KMS-11 (cell line): ENCODE data around the gene CACNA2D3.

Source experiments
- H2AFZ ChIP-seq: fragments of 200-600 bp; sonication (generic); 2 replicates; pipeline ENCODE4 v1.6.1; 2016; ENCODE audit warnings: antibody characterized with exemption, mixed run types, low read depth
- H3K27ac ChIP-seq: fragments of 200-600 bp; sonication (generic); 2 replicates; pipeline ENCODE4 v1.6.1; 2016; ENCODE audit warnings: mild to moderate bottlenecking, mixed run types
- H3K27me3 ChIP-seq: fragments of 200-600 bp; sonication (generic); 2 replicates; pipeline ENCODE4 v1.6.1; 2017; ENCODE audit warnings: mild to moderate bottlenecking, low read depth, mixed run types, moderate library complexity; ENCODE audit not compliant: insufficient read depth
- H3K36me3 ChIP-seq: fragments of 200-600 bp; sonication (generic); 2 replicates; pipeline ENCODE4 v1.6.1; 2017; ENCODE audit warnings: mild to moderate bottlenecking, mixed run types; ENCODE audit not compliant: insufficient read depth
- H3K4me1 ChIP-seq: fragments of 200-600 bp; sonication (generic); 2 replicates; pipeline ENCODE4 v1.6.1; 2016; ENCODE audit warnings: mild to moderate bottlenecking, low read depth, mixed run types; ENCODE audit not compliant: poor library complexity, severe bottlenecking
- H3K4me2 ChIP-seq: fragments of 200-600 bp; sonication (generic); 2 replicates; pipeline ENCODE4 v1.7.0; 2016; ENCODE audit warnings: mild to moderate bottlenecking, mixed run types
- H3K4me3 ChIP-seq: fragments of 200-600 bp; sonication (generic); IDR thresholded peaks from 2 replicates; pipeline ENCODE4 v1.6.1; 2017; ENCODE audit warnings: low read depth, low read length, mixed read lengths; ENCODE audit not compliant: insufficient read depth
- H3K79me2 ChIP-seq: fragments of 200-600 bp; sonication (generic); 2 replicates; pipeline ENCODE4 v1.6.1; 2016; ENCODE audit warnings: low read depth, mixed run types; ENCODE audit not compliant: insufficient read depth
- H3K9ac ChIP-seq: fragments of 200-600 bp; sonication (generic); 2 replicates; pipeline ENCODE4 v1.6.1; 2016; ENCODE audit warnings: mild to moderate bottlenecking, mixed run types
- H4K20me1 ChIP-seq: fragments of 200-600 bp; sonication (generic); 2 replicates; pipeline ENCODE4 v1.6.1; 2016; ENCODE audit warnings: mild to moderate bottlenecking, mixed run types; ENCODE audit not compliant: insufficient read depth
- TF ChIP-seq, protein P1 (sequence below): fragments of 200-600 bp; sonication (generic); conservative IDR thresholded peaks from 2 replicates; pipeline ENCODE4 v1.6.1; 2017; ENCODE audit warnings: low read depth, mild to moderate bottlenecking, antibody characterized with exemption, low read length, moderate library complexity, mixed read lengths

The CACNA2D3 gene

DNA sequence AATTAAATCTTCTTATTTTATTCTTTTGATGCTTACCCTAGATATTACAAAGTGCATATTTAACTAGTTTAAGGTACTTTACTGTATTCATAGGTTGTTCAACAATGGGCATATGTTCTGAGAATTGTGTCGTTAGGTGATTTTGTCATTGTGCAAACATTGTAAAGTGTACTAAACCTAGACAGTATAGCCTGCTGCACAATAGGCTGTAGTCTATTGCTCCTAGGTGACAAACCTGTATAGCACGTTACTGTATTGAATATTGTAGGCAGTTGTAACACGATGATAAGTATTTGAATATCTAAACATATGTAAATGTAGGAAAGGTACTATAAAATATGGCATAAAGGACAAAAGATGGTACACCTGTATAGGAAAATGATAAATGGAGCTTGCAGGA, 100.7 kb downstream of the CACNA2D3 start:
- no peak overlapping the region for H3K27ac ChIP-seq
- H3K9ac ChIP-seq, result no peak overlapping the region
- no peak overlapping the region for H3K4me2 ChIP-seq
- no peaks in the 10 kb centered on the region for H3K79me2 ChIP-seq
- no peak overlapping the region for H3K4me3 ChIP-seq
- H4K20me1 ChIP-seq, result no peaks in the 10 kb centered on the region
- H3K36me3 ChIP-seq, result no peaks in the 10 kb centered on the region
- no peaks in the 10 kb centered on the region for H3K4me1 ChIP-seq
- TF ChIP-seq, protein P1, sequence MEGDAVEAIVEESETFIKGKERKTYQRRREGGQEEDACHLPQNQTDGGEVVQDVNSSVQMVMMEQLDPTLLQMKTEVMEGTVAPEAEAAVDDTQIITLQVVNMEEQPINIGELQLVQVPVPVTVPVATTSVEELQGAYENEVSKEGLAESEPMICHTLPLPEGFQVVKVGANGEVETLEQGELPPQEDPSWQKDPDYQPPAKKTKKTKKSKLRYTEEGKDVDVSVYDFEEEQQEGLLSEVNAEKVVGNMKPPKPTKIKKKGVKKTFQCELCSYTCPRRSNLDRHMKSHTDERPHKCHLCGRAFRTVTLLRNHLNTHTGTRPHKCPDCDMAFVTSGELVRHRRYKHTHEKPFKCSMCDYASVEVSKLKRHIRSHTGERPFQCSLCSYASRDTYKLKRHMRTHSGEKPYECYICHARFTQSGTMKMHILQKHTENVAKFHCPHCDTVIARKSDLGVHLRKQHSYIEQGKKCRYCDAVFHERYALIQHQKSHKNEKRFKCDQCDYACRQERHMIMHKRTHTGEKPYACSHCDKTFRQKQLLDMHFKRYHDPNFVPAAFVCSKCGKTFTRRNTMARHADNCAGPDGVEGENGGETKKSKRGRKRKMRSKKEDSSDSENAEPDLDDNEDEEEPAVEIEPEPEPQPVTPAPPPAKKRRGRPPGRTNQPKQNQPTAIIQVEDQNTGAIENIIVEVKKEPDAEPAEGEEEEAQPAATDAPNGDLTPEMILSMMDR, result no peak
- H2AFZ ChIP-seq, result no peak overlapping the region
- no peaks in the 10 kb centered on the region for H3K27me3 ChIP-seq

DNA sequence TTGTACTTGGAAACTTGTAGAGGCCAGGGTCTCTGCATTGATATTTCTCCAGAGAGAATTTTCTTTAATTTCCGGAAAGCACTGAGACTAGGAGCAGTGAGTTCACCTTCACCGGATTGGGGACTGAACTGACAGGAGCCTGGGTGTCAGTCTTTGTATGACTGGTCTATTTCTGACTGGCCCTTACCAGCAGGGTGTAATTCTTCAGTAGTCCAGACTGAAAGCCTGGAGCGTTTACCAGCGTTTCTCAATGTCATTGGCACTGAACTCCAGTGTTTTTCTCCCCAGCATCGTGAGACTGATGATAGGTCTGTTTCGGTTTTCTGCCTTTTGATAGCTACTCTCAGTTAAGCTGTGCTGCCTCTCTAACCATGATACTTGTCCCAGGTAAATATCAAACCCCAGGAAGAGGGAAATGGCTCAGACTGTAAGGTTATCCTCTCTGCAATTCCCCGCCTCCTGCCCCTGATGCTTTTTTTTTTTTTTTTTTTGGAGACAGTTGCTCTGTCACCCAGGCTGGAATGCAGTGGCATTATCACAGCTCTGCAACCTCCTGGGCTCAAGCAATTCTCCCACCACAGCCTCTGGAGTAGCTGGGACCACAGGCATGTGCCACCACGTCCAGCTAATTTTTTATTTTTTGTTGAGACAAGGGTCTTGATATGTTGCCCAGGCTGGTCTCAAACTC, 103.6 kb downstream of the CACNA2D3 start:
- Histone ChIP-seq H3K36me3 (no peaks in the 10 kb centered on the region), H3K4me1 (no peaks in the 10 kb centered on the region), H3K9ac (no peak overlapping the region), H3K27me3 (no peaks in the 10 kb centered on the region), H3K79me2 (no peaks in the 10 kb centered on the region), H3K4me3 (no peak overlapping the region), H2AFZ (no peak overlapping the region), H4K20me1 (no peaks in the 10 kb centered on the region), H3K27ac (no peak overlapping the region), H3K4me2 (no peak overlapping the region)
- TF ChIP-seq, protein P1, result no peak

DNA sequence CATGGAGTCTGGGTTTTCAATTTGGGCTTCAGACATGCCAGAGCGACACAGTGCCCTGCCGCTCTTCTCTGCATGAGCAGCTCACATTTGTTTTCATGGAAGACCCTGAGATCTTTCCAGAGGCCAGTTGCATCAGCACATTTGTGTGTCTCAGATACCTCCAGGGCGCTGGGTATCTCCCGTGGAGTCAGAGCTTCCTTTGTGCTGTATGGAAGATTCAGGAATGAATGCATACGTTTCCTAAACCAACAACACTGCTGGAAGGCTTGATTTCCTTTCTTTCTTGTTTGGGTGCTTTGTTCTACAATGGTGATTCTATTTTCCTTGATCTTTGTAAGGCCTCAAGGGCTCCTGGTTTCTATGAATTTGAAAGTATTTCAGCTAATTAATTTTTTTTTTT, 106.5 kb downstream of the CACNA2D3 start:
- Histone ChIP-seq H3K4me1 (no peaks in the 10 kb centered on the region), H3K27ac (no peak overlapping the region), H3K4me3 (no peak overlapping the region), H3K4me2 (no peak overlapping the region), H3K79me2 (no peaks in the 10 kb centered on the region), H2AFZ (no peak overlapping the region), H3K27me3 (no peaks in the 10 kb centered on the region), H3K9ac (no peak overlapping the region), H4K20me1 (no peaks in the 10 kb centered on the region), H3K36me3 (no peaks in the 10 kb centered on the region)
- TF ChIP-seq, protein P1, result no peak

DNA sequence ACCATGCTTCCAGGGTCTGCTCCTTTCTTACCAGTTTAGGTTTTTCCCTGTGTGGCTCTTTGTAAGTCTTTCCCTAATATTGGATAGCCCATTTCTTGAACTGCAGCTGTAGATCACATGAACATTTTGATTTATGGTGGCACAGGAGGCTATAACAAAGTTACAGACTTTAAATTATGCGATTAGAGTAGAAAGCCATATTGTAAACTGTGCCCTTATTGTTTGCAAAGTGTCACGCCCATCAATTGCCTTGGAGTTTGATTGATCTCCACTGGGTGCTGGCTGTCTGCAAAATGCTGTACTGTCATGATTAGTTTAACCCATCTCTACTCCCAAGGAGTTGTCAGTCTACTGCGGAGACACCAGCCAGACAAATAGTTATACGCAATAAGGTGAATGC, 110.3 kb downstream of the CACNA2D3 start:
- Histone ChIP-seq H3K4me1 (no peaks in the 10 kb centered on the region), H3K9ac (no peak overlapping the region), H3K79me2 (no peaks in the 10 kb centered on the region), H3K36me3 (no peaks in the 10 kb centered on the region), H4K20me1 (no peaks in the 10 kb centered on the region), H3K27me3 (no peaks in the 10 kb centered on the region), H3K4me3 (no peak overlapping the region), H3K27ac (no peak overlapping the region), H2AFZ (no peak overlapping the region), H3K4me2 (no peak overlapping the region)
- TF ChIP-seq, protein P1, result no peak
